Measurements from ENCODE around the gene ROGDI.
A peak's percentile ranks its signal among the peaks of the same experiment; 100 is the strongest.

ROGDI gene

DNA sequence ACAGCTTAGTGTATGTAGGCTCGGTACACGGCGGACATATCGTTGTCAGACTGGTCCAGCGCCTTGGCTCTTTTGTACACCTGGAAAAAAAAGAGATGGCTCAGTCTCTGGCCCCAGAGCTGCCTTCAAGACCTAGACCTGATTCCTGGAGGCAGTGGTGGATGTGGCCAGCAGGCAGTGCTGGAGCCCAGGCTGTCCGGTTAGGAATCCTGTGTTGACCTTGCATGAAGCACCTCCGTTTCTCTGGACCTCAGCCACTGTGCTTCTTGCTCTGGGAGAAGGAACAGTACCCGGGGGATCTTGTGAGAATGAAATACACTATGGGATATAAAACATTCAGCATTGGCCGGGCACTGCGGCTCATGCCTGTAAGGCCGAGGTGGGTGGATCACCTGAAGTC, 2.8 kb upstream of the ROGDI start:
- TF ChIP-seq, protein P1, sequence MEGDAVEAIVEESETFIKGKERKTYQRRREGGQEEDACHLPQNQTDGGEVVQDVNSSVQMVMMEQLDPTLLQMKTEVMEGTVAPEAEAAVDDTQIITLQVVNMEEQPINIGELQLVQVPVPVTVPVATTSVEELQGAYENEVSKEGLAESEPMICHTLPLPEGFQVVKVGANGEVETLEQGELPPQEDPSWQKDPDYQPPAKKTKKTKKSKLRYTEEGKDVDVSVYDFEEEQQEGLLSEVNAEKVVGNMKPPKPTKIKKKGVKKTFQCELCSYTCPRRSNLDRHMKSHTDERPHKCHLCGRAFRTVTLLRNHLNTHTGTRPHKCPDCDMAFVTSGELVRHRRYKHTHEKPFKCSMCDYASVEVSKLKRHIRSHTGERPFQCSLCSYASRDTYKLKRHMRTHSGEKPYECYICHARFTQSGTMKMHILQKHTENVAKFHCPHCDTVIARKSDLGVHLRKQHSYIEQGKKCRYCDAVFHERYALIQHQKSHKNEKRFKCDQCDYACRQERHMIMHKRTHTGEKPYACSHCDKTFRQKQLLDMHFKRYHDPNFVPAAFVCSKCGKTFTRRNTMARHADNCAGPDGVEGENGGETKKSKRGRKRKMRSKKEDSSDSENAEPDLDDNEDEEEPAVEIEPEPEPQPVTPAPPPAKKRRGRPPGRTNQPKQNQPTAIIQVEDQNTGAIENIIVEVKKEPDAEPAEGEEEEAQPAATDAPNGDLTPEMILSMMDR (IDR thresholded peaks at IDR 0.05; ENCODE audit: low read depth, low read length, missing control alignments) = no peak
- DNase-seq (ENCODE audit: extremely low read depth, low read depth) = no peak
- no peak overlapping the region for H3K4me3 ChIP-seq (replicated peaks; ENCODE audit: low read depth, low read length)

DNA sequence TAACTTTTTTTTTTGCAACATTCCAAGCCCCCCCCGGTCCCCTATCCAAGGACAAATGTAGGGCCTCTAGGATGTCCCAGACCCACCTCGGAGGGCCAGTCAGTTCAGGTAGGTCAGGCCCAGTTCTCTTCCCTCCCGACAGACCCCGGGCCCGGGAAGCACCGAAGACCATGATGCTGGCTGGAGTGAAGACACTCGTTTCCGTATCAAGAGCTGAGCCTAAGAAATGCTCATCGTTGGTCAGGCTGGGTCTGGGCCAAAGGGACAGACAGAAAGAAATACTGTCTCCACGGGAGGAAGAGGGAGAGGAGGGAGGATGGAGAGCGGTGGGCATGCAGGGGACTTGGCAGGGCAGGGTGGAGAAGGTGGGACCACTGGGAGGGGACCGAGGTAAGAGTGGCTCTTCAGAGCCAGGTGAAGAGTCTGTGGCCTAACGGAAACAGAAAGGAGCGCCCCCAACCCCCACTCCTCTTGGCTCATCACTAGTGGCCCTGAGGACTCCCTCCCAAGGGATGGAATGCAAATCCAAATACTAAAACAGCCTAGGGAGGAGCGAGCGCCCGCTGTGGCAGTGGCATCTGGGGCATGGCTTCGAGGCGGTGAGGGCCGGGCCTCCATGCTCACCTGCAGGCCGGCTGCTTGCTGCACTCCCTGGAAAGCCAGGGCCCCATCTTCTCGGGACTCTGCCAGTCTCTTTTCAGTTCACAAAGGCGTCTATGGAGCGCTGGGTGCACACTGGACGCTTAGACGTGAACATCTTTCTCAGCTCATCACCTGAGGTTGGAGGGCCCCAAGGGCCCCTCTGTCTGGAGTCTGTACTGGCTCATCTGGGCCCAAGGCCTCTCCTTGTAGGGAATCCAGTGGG, 1.7 kb upstream of the ROGDI start:
- DNase-seq (ENCODE audit: extremely low read depth, low read depth) = no peak
- TF ChIP-seq, protein P1 (IDR thresholded peaks at IDR 0.05; ENCODE audit: low read depth, low read length, missing control alignments) = no peak
- no peak overlapping the region for H3K4me3 ChIP-seq (replicated peaks; ENCODE audit: low read depth, low read length)

DNA sequence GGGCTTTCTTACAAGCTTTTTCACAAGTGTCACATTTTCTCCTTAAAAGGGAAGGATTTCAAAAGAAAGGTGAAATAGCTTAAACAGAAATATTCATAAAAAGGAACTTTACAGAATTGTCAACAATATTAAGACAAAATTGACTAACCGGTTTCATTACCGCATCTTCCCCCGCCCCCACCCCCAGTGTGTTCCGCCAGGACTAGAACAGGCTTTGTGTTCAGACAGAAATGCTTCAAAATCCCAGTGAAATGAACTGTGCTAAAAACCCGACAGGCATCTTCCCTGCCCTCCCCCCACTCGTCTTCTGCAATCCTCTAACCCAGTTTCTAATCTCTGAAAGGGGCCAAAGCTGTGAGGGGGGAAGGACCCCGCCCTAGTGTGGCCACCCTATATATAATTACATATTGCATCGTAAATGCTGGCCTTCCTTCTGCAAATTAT, 990 bp upstream of the ROGDI start:
- peak overlapping the region; percentile 58 for H3K4me3 ChIP-seq (replicated peaks; ENCODE audit: low read depth, low read length)
- TF ChIP-seq, protein P1 (IDR thresholded peaks at IDR 0.05; ENCODE audit: low read depth, low read length, missing control alignments) = no peak
- DNase-seq (ENCODE audit: extremely low read depth, low read depth) = no peak

DNA sequence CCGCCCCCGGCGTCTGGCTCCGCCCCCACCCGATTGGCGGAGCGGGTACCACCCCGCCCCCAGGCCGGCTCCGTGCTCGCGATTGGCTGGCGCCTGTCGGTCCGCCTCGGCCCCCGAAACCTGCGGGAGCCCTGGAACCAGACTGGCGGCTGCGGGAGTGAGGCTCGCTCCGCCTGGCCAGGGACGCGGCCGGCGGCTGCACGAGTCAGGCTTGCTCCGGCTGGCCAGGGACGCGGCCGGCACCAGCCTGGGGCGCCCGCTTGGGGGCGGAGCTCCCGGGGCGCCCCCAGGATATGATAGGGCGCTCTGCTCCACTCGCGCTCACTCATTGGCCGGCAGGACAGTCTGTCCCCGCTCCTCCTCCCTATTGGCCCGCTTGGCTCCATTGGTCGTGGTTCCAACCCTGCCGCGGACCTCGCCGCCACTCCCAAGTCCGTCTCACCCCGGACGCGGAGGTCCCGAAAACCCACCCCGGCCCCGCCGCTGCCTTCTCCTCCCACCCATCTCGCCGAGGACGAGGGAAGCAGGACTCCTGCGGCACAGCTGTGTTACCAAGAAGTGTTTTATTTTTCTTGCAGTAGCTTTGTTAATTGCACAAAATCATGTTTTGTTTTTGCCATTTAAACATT, 340 bp upstream of the ROGDI start:
- DNase-seq (ENCODE audit: extremely low read depth, low read depth) = peak; percentile 61
- peak overlapping the region; percentile 58 for H3K4me3 ChIP-seq (replicated peaks; ENCODE audit: low read depth, low read length)
- TF ChIP-seq, protein P1 (IDR thresholded peaks at IDR 0.05; ENCODE audit: low read depth, low read length, missing control alignments) = no peak

DNA sequence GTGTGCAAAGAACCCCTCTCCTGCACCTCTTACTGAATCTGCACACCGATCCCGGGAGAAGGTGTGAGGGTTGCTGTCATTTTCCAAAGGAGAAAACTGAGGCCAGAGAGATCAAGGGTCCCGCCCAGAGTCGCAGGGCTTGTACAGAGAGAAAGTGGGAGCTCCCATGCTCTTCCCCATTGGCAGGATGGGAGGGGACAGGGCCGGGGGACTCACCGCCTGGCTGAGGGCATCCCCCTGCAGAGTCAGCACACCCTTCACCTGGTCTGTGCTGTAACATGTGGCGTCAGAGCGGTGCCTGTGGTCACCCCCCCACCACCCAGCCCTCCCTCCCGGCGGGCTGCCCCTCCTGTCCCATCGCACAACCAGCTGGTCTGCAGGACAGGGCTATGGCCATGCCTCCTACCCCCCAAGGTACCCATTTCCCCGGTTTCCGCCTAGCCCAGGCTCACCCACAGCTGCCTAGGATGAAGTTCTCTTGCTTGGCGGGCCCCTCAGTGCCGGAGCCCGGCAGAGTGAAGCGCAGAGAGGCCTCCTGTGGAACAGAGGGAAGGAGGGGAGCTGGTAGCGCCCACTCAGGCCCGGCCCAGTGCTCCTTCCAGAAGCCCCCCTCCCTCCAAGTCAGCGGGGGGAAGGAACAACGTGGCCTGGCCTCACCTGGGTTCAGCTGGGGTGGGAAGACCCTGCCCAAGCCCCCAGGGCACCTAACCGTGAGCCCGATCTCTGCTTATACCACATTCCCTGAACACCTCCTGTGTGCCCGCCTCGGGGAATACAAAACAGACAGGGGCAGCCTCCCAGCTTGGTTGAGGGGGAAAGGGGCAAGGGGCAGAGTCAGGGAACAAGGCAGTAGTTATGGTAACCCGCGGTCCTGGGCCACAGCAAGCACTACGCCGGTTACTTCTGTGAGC, 1.1 kb downstream of the ROGDI start:
- TF ChIP-seq, protein P1 (IDR thresholded peaks at IDR 0.05; ENCODE audit: low read depth, low read length, missing control alignments) = no peak
- no peak for DNase-seq (ENCODE audit: extremely low read depth, low read depth)

DNA sequence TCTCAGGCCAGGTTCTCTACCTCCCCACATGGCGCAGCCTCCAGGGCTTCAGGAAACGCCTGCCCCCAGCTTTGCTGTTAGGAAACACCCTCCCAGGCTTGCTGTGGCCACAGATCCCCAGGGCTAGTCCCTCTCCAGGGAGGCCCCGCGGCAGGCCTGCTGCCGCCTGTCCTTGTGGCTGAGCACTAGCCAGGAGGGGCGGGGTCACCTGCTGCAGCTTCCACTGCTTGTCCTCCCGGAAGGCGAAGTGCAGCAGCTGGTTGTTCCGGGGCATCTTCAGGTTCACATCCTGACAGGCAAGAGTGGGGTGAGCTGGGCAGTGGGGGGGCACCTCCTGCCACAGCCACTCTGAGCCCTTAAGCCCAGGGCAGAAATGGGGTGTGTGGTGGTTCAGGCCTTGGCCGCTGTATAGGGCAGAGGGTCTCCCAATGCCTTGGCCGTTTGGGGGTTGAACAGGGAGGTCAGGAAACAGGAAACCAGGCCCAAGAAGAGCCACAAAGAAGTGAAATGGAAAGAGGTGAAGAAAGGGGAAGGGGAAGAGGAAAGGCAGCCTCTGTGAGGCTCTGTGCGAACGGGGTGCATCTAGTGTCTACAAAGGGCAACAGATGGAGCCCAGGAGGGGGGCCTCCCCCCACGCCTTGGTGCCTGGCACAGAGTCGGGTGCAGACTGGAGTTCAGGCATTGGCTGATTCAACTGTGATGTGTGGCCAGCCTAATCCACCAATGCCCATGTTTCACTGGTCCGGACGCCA, 2.0 kb downstream of the ROGDI start:
- TF ChIP-seq, protein P1 (IDR thresholded peaks at IDR 0.05; ENCODE audit: low read depth, low read length, missing control alignments) = no peak
- DNase-seq (ENCODE audit: extremely low read depth, low read depth) = no peak
- H3K4me3 ChIP-seq (replicated peaks; ENCODE audit: low read depth, low read length) = no peak overlapping the region

More for the DNA sequence above, 1.1 kb downstream of the ROGDI start:
- peak overlapping the region; percentile 58 for H3K4me3 ChIP-seq (replicated peaks; ENCODE audit: low read depth, low read length)
